AG04449 (cell line): ENCODE measurements around the gene LYPD6B.

ENCODE experiments used
- CTCF ChIA-PET: fragments of 350-600 bp; formaldehyde crosslinking; extraction: SDS; loops from one replicate; lab custom pipeline; 2021; ENCODE audit warnings: antibody characterized with exemption; lab: Yijun Ruan, JAX
- POLR2A ChIA-PET: fragments of 400-600, 350-600 bp; formaldehyde crosslinking; extraction: SDS; loops from one replicate; lab custom pipeline; 2020; ENCODE audit warnings: antibody characterized with exemption, inconsistent platforms; lab: Yijun Ruan, JAX
- DNase-seq: peaks from one replicate; pipeline ENCODE4 v3.0.0-alpha.2; 2010; ENCODE audit warnings: low read depth, low spot score
- H3K4me3 ChIP-seq: 2 replicates; pipeline ENCODE4 v1.5.1; 2011; ENCODE audit warnings: low read depth, mild to moderate bottlenecking, control low read depth, low read length
- CTCF ChIP-seq: IDR thresholded peaks from one replicate; pipeline ENCODE4 v1.5.1; 2011; ENCODE audit warnings: mild to moderate bottlenecking, moderate library complexity, low read length, control low read depth, inconsistent platforms; ENCODE audit not compliant: insufficient read depth; ENCODE audit errors: missing control alignments

Gene LYPD6B

GRCh38 chr2:149258531-149258930 is 220.0 kb downstream of the LYPD6B start:
- TF ChIP-seq CTCF, result no peak
- CTCF ChIA-PET, result no interaction called here
- POLR2A ChIA-PET, result no interaction called here
- H3K4me3 ChIP-seq, result no peak overlapping the region
- no peak for DNase-seq

GRCh38 chr2:149259136-149259535 is 220.6 kb downstream of the LYPD6B start:
- no peak for DNase-seq
- no peak overlapping the region for H3K4me3 ChIP-seq
- ChIA-PET CTCF (no interaction called here), POLR2A (no interaction called here)
- TF ChIP-seq CTCF, result no peak

- TF ChIP-seq CTCF, result no peak
- ChIA-PET POLR2A (no interaction called here), CTCF (no interaction called here)
- H3K4me3 ChIP-seq, result no peak overlapping the region
- DNase-seq, result no peak
These were observed 223.2 kb downstream of the LYPD6B start for GRCh38 chr2:149261692-149262091.
